Measurements from ENCODE around the gene ETV4. TPM values are rescaled to one million over a fixed set of nuclear protein-coding genes. Genes with fewer than 3 reads are reported as not detected.

Gene ETV4
- total RNA-seq, 2 experiments from 2014 or later = not detected

DNA sequence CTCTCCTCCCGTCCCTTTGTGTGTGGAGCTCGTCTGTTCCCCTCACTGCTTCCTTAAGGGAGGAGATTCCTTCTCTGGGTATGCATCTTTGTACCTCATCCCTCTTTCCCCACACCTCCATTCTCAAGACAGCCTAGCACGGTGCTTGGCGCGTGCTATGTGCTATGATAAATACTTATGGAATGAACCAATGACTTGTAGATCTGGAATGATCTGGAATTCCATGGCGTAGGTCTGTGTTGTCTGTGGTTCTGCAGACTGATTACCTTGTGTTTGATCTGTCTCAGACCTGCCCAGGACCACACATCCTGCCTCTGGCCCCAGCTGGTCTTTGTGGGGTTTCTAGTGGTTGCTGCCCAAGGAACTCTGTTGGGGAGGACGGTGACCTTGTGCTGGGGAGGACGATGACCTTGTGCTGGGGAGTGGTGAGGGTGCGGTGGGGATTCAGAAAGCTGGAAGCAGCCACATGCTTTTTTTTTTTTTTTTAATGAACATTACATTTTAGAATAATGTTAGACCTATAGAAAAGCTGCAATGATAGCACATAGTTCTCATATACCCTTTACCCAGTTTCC is 33.5 kb upstream of the ETV4 start:
- H2AFZ ChIP-seq (ENCODE audit: low read length) = no peak overlapping the region
- intact Hi-C loops (cut with micrococcal nuclease; ENCODE audit: unreplicated experiment) = loop anchor here (5.0 kb wide), 1 partner anchor 187 kb away; no protein-coding TSS in a partner anchor
- no peaks in the 10 kb centered on the region for H3K36me3 ChIP-seq (ENCODE audit: insufficient read depth, low read length)
- H3K4me1 ChIP-seq (ENCODE audit: insufficient read depth, low read length, poor library complexity, severe bottlenecking) = peaks cover 29% of the 10 kb centered on the region
- no peak for TF ChIP-seq EZH2phosphoT487 (IDR thresholded peaks at IDR 0.05; ENCODE audit: borderline replicate concordance, low read depth, low read length)
- TF ChIP-seq, protein P1, sequence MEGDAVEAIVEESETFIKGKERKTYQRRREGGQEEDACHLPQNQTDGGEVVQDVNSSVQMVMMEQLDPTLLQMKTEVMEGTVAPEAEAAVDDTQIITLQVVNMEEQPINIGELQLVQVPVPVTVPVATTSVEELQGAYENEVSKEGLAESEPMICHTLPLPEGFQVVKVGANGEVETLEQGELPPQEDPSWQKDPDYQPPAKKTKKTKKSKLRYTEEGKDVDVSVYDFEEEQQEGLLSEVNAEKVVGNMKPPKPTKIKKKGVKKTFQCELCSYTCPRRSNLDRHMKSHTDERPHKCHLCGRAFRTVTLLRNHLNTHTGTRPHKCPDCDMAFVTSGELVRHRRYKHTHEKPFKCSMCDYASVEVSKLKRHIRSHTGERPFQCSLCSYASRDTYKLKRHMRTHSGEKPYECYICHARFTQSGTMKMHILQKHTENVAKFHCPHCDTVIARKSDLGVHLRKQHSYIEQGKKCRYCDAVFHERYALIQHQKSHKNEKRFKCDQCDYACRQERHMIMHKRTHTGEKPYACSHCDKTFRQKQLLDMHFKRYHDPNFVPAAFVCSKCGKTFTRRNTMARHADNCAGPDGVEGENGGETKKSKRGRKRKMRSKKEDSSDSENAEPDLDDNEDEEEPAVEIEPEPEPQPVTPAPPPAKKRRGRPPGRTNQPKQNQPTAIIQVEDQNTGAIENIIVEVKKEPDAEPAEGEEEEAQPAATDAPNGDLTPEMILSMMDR (conservative IDR thresholded peaks at IDR 0.05; ENCODE audit: low read length) = no peak
- no TSS peak for BruUV-seq (replicated peaks)
- no peak overlapping the region for H3K27ac ChIP-seq (ENCODE audit: low read depth, low read length, poor library complexity, severe bottlenecking)
- DNase-seq (ENCODE audit: low spot score) = no peak
- H3K9me3 ChIP-seq (ENCODE audit: low read length) = no peaks in the 10 kb centered on the region
- H3K4me3 ChIP-seq (ENCODE audit: low read depth, low read length, poor library complexity, severe bottlenecking) = no peak overlapping the region
- POLR2A ChIA-PET = no interaction called here
- no peaks in the 10 kb centered on the region for H3K79me2 ChIP-seq (ENCODE audit: insufficient read depth, low read depth, low read length)
- no peaks in the 10 kb centered on the region for H4K20me1 ChIP-seq (ENCODE audit: insufficient read depth, low read length)
- no peaks in the 10 kb centered on the region for H3K9me2 ChIP-seq (ENCODE audit: insufficient read depth, low read length)
- CTCF ChIA-PET (ENCODE audit: unreplicated experiment) = no interaction called here
- no peak overlapping the region for H3K4me2 ChIP-seq (ENCODE audit: low read length)

- POLR2A ChIA-PET = no interaction called here
- peak; percentile 65 for DNase-seq (ENCODE audit: low spot score)
- Histone ChIP-seq H4K20me1 (ENCODE audit: insufficient read depth, low read length) (no peaks in the 10 kb centered on the region), H3K4me2 (ENCODE audit: low read length) (peak overlapping the region; percentile 48), H3K9me2 (ENCODE audit: insufficient read depth, low read length) (no peaks in the 10 kb centered on the region), H3K9me3 (ENCODE audit: low read length) (no peaks in the 10 kb centered on the region), H3K27ac (ENCODE audit: low read depth, low read length, poor library complexity, severe bottlenecking) (peak overlapping the region; percentile 4), H3K36me3 (ENCODE audit: insufficient read depth, low read length) (no peaks in the 10 kb centered on the region), H3K79me2 (ENCODE audit: insufficient read depth, low read depth, low read length) (no peaks in the 10 kb centered on the region), H3K4me3 (ENCODE audit: low read depth, low read length, poor library complexity, severe bottlenecking) (no peak overlapping the region), H2AFZ (ENCODE audit: low read length) (peak overlapping the region; percentile 73), H3K4me1 (ENCODE audit: insufficient read depth, low read length, poor library complexity, severe bottlenecking) (peaks cover 29% of the 10 kb centered on the region)
- TF ChIP-seq EZH2phosphoT487 (IDR thresholded peaks at IDR 0.05; ENCODE audit: borderline replicate concordance, low read depth, low read length) = no peak
- TF ChIP-seq, protein P1 (conservative IDR thresholded peaks at IDR 0.05; ENCODE audit: low read length) = no peak
- CTCF ChIA-PET (ENCODE audit: unreplicated experiment) = no interaction called here
- no TSS peak for BruUV-seq (replicated peaks)
- intact Hi-C loops (cut with micrococcal nuclease; ENCODE audit: unreplicated experiment) = loop anchor here (5.0 kb wide), 1 partner anchor 187 kb away; no protein-coding TSS in a partner anchor
Observed at GRCh38 chr17:43578699-43579565, 32.8 kb upstream of the ETV4 start.

GRCh38 chr17:43578404-43578698 is 32.2 kb upstream of the ETV4 start:
- CTCF ChIA-PET (ENCODE audit: unreplicated experiment) = no interaction called here
- H4K20me1 ChIP-seq (ENCODE audit: insufficient read depth, low read length) = no peaks in the 10 kb centered on the region
- H3K4me3 ChIP-seq (ENCODE audit: low read depth, low read length, poor library complexity, severe bottlenecking) = no peak overlapping the region
- H3K9me2 ChIP-seq (ENCODE audit: insufficient read depth, low read length) = no peaks in the 10 kb centered on the region
- H3K36me3 ChIP-seq (ENCODE audit: insufficient read depth, low read length) = no peaks in the 10 kb centered on the region
- POLR2A ChIA-PET = no interaction called here
- no peak for DNase-seq (ENCODE audit: low spot score)
- peak overlapping the region; percentile 73 for H2AFZ ChIP-seq (ENCODE audit: low read length)
- TF ChIP-seq, protein P1 (conservative IDR thresholded peaks at IDR 0.05; ENCODE audit: low read length) = no peak
- no peak for TF ChIP-seq EZH2phosphoT487 (IDR thresholded peaks at IDR 0.05; ENCODE audit: borderline replicate concordance, low read depth, low read length)
- H3K9me3 ChIP-seq (ENCODE audit: low read length) = no peaks in the 10 kb centered on the region
- H3K79me2 ChIP-seq (ENCODE audit: insufficient read depth, low read depth, low read length) = no peaks in the 10 kb centered on the region
- H3K4me2 ChIP-seq (ENCODE audit: low read length) = peak overlapping the region; percentile 48
- peak overlapping the region; percentile 4 for H3K27ac ChIP-seq (ENCODE audit: low read depth, low read length, poor library complexity, severe bottlenecking)
- intact Hi-C loops (cut with micrococcal nuclease; ENCODE audit: unreplicated experiment) = loop anchor here (5.0 kb wide), 1 partner anchor 186 kb away; no protein-coding TSS in a partner anchor
- H3K4me1 ChIP-seq (ENCODE audit: insufficient read depth, low read length, poor library complexity, severe bottlenecking) = peaks cover 29% of the 10 kb centered on the region
- no TSS peak for BruUV-seq (replicated peaks)
